HEK293 (cell line): ENCODE data around the gene ZNF284.

ENCODE experiments used
- EGR2 ChIP-seq: fragments of 450-650 bp; formaldehyde crosslinking; IDR thresholded peaks from 2 replicates; pipeline ENCODE4 v1.5.1; 2016; ENCODE audit warnings: low read depth, missing biosample characterization, missing genetic modification characterization
- SP3 ChIP-seq: fragments of 450-650 bp; formaldehyde crosslinking; IDR thresholded peaks from 2 replicates; pipeline ENCODE4 v1.5.1; 2016; ENCODE audit warnings: missing biosample characterization, missing genetic modification characterization
- ZBTB8A ChIP-seq: fragments of 450-650 bp; formaldehyde crosslinking; IDR thresholded peaks from 2 replicates; pipeline ENCODE4 v1.5.1; 2016; ENCODE audit warnings: missing biosample characterization, missing genetic modification characterization

- no peak for TF ChIP-seq EGR2 (tag by site-specific recombination)
- TF ChIP-seq SP3 (tag by site-specific recombination), result no peak
- TF ChIP-seq ZBTB8A (tag by site-specific recombination), result no peak
These were observed 35.8 kb downstream of the ZNF284 start for GRCh38 chr19:44107751-44108150.
